Stimulated activated CD4-positive, alpha-beta T cell treated with anti-CD3 and anti-CD28 coated beads, Interleukin-2, amount 100 ng/mL, for 4 hours (primary cell): ENCODE data around the gene TMEM218.

Source experiments
- DNase-seq: peaks from one replicate; pipeline ENCODE4 v3.0.0-alpha.2; 2020; ENCODE audit warnings: low read depth

The TMEM218 gene

DNA sequence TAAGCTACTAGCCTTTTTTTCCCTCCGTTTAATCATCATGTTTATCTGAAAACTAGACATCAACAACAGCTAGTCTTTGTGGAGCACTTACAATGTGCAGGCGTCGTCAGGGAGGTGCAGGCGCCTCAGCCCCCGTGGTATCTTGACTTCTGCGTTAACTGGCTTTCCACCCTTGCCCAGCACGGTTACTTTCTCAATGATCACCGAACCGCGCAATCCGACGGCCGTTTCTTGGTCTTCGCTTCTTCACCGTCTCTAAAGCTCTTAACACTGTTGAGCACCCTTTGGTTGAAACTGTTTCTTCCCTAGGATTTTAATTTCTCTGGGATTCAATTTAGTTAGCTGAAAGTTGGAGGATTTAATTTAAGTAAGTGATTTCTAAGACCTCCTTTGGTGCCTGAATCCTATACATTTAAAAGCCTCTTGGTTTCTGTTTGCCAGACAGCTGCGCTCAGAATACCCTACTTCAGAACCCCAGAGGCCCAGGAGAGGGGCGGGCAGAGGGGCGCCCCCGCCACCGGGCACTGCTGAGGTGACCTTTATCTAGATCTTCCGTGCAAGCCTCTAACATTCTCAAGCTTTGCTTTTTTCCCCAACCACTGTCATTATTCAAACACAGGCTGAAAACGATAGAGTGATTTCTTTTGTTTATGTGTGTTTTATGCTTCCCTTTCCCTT is 18.0 kb upstream of the TMEM218 start:
- no peak for DNase-seq

DNA sequence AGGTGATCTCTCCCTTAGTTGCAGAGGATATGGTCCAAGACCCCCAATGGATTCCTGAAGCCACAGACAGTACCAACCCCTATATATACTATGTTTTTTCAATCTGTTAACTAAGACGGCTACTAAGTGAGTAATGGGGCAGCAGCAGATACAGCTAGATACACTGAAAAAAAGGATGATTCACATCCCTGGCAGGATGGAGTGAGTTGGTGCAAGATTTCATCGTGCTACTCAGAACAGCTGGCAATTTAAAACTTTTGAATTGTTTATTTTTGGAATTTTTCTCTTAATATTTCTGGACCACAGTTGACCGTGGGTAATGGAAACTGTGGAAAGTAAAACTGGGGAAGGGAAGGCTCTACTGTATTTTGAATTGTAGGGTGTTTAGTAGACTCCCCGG is 17.0 kb upstream of the TMEM218 start:
- DNase-seq: no peak

- no peak for DNase-seq
Observed at GRCh38 chr11:125124618-125124992, 13.2 kb upstream of the TMEM218 start.

- no peak for DNase-seq
Observed at GRCh38 chr11:125123947-125124617, 12.7 kb upstream of the TMEM218 start.

DNA sequence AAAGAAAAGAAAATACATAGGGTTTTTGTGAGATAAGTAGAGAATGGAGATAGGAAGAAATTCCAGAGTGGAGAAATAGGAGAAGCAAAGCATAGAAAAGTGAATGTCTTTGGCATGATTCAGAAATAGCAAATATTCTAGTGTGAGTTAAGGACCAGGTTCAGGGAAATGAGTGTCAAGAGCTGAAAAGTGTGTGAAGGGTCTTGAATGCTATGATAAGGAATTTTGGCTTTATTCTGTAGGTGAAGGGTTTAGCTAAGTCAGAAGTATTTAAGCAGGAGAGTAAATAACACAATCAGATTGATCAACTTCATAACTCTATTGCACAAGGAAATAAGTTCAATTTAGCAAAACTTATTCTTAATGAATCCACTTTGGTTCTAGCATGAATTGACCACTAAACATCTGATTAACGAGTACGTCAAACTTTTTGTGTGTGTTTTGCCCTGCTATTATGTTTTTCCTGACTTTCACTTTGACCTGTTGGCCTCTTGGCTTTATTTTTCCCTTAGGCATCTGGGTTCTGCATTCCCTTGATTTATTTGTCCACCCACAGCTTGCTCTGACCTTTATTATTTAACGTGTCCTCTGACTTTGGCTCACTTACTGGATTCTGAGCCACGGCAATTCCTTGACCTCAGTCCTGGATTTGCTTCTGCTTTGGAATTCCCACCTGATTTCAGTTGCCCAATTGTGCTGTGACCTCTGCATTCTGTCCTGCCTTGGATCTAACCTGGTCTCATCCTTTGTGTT is 11.9 kb upstream of the TMEM218 start:
- no peak for DNase-seq

DNA sequence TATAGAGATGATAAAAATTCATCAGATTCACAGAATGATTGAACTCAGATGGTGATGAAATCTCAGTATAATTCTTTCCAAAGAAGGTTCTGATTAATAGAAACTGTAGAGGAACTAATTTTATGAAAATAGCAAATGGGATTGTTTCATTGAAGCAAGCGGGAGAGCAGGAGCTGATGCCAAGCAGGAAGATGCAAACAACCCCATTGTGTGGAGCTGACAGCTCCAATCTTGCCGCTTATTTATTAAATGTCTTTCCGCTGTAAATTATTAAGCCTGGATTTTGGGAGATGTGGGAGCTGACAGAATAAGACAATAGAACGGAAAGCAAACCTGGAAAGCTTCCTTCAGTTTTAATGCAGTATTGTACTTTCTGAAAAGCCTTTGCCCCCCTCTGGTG is 6.0 kb upstream of the TMEM218 start:
- DNase-seq: no peak

GRCh38 chr11:125114518-125114917 is 3.1 kb upstream of the TMEM218 start:
- DNase-seq: no peak

GRCh38 chr11:125112208-125112604 is 780 bp upstream of the TMEM218 start:
- no peak for DNase-seq

- no peak for DNase-seq
Observed at GRCh38 chr11:125111001-125111342, 454 bp downstream of the TMEM218 start.

DNA sequence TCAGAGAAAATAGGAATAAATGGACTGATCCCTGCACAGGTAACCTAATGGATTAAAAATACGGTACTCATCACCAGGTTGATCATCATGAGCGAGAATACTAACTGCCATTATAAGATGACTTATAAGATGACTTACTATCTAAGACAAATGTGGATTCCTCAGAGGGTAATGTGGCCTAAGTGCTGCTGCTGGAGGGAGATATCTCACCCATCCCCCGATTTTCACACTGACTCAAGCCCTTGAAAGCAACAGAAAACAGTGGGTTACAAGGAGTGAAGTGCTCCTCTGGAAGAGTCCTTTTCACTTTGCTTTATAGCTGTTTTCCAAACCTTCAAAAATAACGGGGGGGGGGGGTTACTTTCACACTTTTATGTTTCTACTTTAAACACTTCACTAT is 920 bp downstream of the TMEM218 start:
- DNase-seq: no peak

DNA sequence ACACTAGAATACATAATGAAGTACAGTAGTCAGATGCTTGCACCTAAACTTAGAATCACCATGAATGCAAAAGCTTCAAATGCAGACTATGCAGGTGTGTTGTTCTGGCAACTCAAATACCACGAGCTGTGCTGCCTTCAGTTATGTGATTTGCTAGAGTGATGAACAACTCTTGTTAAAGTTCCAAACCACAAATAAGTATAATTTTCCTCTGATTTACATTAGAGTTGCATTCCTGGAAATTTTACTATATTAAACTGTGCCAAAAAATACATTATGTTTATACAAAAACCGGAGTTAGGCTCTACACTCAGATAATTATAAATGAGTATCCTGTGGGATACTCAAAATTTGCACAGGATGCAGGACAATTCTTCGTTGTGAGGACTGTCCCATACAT is 3.0 kb downstream of the TMEM218 start:
- DNase-seq: no peak

GRCh38 chr11:125105926-125106325 is 5.5 kb downstream of the TMEM218 start:
- DNase-seq: no peak

DNA sequence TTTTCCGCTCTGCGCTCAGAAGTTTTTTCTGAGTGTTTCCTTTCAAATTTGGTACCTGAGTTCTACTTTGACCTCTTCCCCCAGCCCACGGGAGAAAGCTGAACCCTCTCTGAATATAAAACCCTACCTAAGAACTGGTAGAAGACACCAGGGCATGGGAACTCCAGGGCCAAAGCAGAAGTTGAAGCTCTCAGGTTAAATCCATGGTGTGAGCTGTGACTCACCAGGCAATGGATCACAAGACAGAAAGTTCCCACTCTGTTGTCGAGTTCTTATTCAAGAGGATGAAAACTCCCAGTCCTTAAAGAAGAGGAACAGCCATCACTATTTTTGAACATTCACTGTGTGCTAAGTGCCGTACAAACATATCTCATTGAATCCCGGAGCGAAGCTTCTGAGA is 8.9 kb downstream of the TMEM218 start:
- DNase-seq: no peak

GRCh38 chr11:125102025-125102424 is 9.4 kb downstream of the TMEM218 start:
- no peak for DNase-seq

GRCh38 chr11:125101596-125101995 is 9.8 kb downstream of the TMEM218 start:
- no peak for DNase-seq

DNA sequence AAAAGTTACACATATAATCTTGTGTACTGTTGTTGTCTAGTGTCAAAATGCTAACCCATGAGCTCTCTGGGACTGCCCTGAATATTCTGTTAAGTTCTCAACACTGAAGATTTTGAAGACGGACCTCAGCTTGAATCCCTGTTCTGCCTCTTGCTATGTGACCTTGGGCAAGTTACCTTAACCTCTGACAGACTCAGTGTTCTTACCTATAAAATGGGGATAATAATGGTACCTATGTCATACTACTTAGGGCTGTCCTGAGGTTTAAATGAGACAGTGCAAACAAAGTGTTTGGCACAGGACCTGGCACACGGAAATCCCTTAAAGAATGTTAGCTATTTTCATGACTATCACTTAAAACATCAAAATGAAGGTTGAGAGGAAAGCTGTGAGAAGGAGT is 11.3 kb downstream of the TMEM218 start:
- DNase-seq: no peak

GRCh38 chr11:125094731-125095130 is 16.7 kb downstream of the TMEM218 start:
- DNase-seq: no peak

DNA sequence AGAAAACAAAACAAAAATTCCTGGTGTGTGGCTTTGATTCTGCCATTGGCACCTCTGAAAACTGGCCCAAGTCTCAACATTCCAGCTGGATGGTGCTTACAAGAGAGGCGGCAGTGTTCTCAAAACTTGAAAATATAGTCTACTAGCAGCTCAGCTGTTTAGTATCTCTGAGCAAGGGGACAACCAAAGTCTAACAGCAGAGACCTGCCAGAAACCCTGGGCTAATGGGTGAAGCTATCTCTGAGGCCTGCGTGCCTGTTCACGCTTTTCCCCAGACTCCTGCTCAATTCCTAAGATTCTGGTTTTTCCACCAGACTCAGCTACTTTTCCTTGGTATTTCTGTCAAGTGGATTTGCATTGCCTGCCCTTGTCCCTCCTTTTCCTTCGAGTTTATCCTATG is 17.9 kb downstream of the TMEM218 start:
- DNase-seq: no peak

- no peak for DNase-seq
Observed at GRCh38 chr11:125092669-125093068, 18.8 kb downstream of the TMEM218 start.

- DNase-seq: no peak
Observed at GRCh38 chr11:125091877-125092664, 19.4 kb downstream of the TMEM218 start.

DNA sequence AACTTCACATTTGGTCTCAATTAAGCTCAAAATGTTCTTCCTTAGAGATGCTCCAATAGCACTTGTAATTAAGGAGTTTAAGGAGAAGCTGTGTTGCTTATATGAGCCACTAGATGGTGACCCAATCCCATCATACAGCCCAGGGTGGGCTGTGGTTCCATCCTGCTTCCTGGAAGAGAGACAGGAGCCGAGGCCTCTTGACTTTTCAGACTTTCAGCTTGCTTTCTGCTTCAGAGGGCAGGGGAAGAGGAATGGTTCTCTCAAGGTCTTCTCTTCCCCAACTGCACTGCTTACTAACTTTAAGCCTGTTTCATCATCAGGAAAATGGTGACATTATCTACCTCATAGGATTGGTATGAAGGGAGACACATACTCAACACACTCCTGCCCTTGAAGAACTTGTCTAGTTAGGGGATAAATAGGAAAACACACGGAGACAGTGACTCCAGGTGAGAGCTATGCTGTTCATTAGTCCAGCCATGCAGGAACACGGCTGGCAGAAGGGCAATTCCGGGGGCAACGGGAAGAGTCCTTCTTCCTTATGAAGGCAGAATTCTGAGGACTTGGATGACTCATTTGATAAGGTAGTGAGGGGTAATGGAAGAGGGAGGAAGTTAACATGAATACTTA is 20.1 kb downstream of the TMEM218 start:
- no peak for DNase-seq

DNA sequence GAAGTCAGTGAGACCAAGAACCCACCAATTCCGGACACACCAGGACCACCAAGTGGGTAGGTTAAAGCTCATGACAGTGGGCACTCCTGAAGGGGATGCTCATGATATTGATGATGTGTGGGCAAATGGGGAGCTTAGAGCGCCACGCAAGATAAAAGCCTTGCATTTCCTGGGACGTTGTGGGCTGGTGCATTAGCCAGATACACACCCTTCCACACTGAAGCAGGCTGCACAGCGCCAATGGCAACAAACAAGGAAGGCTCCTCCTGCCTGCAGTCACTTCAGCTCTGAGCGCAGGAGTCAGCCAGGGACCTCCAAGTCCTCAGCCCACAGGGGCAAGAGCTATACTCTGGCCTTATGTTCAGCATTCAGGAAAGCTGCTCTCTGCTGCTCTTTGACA is 20.6 kb downstream of the TMEM218 start:
- DNase-seq: no peak
